NB4 (cell line): ENCODE data around the gene ACP7.
"Not testable (repeated sequence)": the region's sequence is repeated elsewhere in the genome, so short reads cannot be mapped to it uniquely, and the experiment has no call there.

ENCODE experiments used
- MYC ChIP-seq: IDR thresholded peaks from 2 replicates; pipeline ENCODE4 v1.6.1; 2011; ENCODE audit warnings: low read depth, low read length
- TF ChIP-seq, protein P1 (sequence below): IDR thresholded peaks from one replicate; pipeline ENCODE4 v1.5.1; 2012; ENCODE audit warnings: low read depth, low read length

DNA sequence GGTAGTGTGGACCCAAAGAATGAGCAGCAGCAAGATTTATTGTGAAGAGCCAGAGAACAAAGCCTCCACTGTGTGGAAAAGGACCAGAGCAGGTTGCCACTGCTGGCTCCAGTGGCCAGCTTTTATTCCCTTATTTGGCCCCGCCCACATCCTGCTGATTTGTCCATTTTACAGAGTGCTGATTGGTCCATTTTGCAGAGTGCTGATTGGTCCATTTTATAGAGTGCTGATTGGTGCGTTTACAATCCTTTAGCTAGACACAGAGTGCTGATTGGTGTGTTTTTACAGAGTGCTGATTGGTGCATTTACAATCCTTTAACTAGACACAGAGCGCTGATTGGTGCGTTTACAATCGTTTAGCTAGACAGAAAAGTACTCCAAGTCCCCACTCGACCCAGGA is 15.9 kb upstream of the ACP7 start:
- TF ChIP-seq, protein P1, sequence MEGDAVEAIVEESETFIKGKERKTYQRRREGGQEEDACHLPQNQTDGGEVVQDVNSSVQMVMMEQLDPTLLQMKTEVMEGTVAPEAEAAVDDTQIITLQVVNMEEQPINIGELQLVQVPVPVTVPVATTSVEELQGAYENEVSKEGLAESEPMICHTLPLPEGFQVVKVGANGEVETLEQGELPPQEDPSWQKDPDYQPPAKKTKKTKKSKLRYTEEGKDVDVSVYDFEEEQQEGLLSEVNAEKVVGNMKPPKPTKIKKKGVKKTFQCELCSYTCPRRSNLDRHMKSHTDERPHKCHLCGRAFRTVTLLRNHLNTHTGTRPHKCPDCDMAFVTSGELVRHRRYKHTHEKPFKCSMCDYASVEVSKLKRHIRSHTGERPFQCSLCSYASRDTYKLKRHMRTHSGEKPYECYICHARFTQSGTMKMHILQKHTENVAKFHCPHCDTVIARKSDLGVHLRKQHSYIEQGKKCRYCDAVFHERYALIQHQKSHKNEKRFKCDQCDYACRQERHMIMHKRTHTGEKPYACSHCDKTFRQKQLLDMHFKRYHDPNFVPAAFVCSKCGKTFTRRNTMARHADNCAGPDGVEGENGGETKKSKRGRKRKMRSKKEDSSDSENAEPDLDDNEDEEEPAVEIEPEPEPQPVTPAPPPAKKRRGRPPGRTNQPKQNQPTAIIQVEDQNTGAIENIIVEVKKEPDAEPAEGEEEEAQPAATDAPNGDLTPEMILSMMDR: not testable (repeated sequence)
- not testable (repeated sequence) for TF ChIP-seq MYC
